ENCODE measurements around the gene COP1. TPM values are rescaled to one million over a fixed set of nuclear protein-coding genes. Genes with fewer than 3 reads are reported as not detected.

Gene COP1
- total and polyA plus RNA-seq, 2 of the 4 experiments (the other 2 are of a cell fraction), result 17.8 to 35.0 TPM

- Histone ChIP-seq H2BK15ac (ENCODE audit: low read depth, low read length) (no peak overlapping the region), H2AFZ (replicated peaks; ENCODE audit: low read length, poor library complexity) (no peak overlapping the region), H2BK20ac (ENCODE audit: low read depth, low read length) (no peak overlapping the region), H3K9me3 (ENCODE audit: control insufficient read depth, insufficient read depth, low read length) (peaks cover 2% of the 10 kb centered on the region), H3K4me3 (ENCODE audit: insufficient read depth, low read depth, low read length) (no peak overlapping the region), H2AK9ac (replicated peaks; ENCODE audit: low read depth, low read length, poor library complexity) (no peak overlapping the region), H2BK120ac (ENCODE audit: low read depth, low read length) (no peak overlapping the region), H3K23ac (ENCODE audit: low read depth, low read length) (no peak overlapping the region), H4K5ac (ENCODE audit: low read depth, low read length) (no peak overlapping the region), H3K79me1 (ENCODE audit: low read depth in 1 of 2, low read length in 2 of 2) (no peaks in the 10 kb centered on the region), H3K4me1 (ENCODE audit: control insufficient read depth, insufficient read depth, low read length) (no peaks in the 10 kb centered on the region), H3K9ac (ENCODE audit: low read depth, low read length) (no peak overlapping the region), H4K20me1 (ENCODE audit: insufficient read depth, low read length) (no peaks in the 10 kb centered on the region), H3K27me3 (ENCODE audit: control insufficient read depth, insufficient read depth, low read length) (no peaks in the 10 kb centered on the region), H3K56ac (ENCODE audit: extremely low read depth, insufficient read depth, low read length) (no peak overlapping the region), H3K4me2 (ENCODE audit: low read depth, low read length) (no peak overlapping the region), H3K4ac (ENCODE audit: low read depth, low read length) (no peak overlapping the region), H3K9me1 (ENCODE audit: insufficient read depth, low read length) (no peaks in the 10 kb centered on the region), H2AK5ac (ENCODE audit: low read depth, low read length) (no peak overlapping the region), H3K18ac (ENCODE audit: low read depth, low read length) (no peak overlapping the region), H4K91ac (ENCODE audit: insufficient read depth, low read depth, low read length) (no peak overlapping the region), H3K36me3 (ENCODE audit: control insufficient read depth, insufficient read depth, low read length) (peaks cover 2% of the 10 kb centered on the region; the same call in 1 of the 2 replicates), H2BK5ac (ENCODE audit: low read depth, low read length, poor library complexity, severe bottlenecking) (no peak overlapping the region), H3K14ac (replicated peaks; ENCODE audit: low read depth, low read length) (no peak overlapping the region), H4K8ac (ENCODE audit: low read depth in 2 of 2, low read length in 2 of 2) (no peak overlapping the region), H3K27ac (ENCODE audit: insufficient read depth, low read length) (no peak overlapping the region)
- dilution Hi-C loops (cut with HindIII; ENCODE audit: low sequenced_read_pairs, unreplicated experiment) (no loop called here), in situ Hi-C loops (cut with MboI; ENCODE audit: low sequenced_read_pairs) (no loop called here), intact Hi-C loops (cut with micrococcal nuclease) (no loop called here)
- ChIA-PET POLR2A (ENCODE audit: unreplicated experiment) (no interaction called here), CTCF (interaction anchor here (1.0 kb wide), 1 partner anchor 22 kb away, joined by 3 read pairs; no protein-coding TSS in a partner anchor)
- no TSS peak for BruUV-seq (replicated peaks)
- WGBS, 2 experiments (ENCODE audit: extremely low coverage in 2 of 2, insufficient read length in 1 of 2), result no CpG with 5 or more reads among the region's 1 CpG
- TF ChIP-seq CEBPB (IDR thresholded peaks at IDR 0.05; ENCODE audit: low read depth, low read length), result no peak
- TF ChIP-seq, protein P1, sequence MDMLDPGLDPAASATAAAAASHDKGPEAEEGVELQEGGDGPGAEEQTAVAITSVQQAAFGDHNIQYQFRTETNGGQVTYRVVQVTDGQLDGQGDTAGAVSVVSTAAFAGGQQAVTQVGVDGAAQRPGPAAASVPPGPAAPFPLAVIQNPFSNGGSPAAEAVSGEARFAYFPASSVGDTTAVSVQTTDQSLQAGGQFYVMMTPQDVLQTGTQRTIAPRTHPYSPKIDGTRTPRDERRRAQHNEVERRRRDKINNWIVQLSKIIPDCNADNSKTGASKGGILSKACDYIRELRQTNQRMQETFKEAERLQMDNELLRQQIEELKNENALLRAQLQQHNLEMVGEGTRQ (IDR thresholded peaks at IDR 0.05; ENCODE audit: low read depth, low read length), result no peak
- ATAC-seq (ENCODE audit: low read depth) (no peak), DNase-seq (no peak)
Measured at GRCh38 chr1:175927944-175928343, 279.1 kb downstream of the COP1 start.

Measured in IMR-90 (cell line).